ENCODE results near the gene CXXC4. TPM values are rescaled to one million over a fixed set of nuclear protein-coding genes. Genes with fewer than 3 reads are reported as not detected.

Gene CXXC4
- polyA plus RNA-seq, 2 of the 4 experiments (the other 2 are of a cell fraction) = 0.03 to 0.93 TPM

DNA sequence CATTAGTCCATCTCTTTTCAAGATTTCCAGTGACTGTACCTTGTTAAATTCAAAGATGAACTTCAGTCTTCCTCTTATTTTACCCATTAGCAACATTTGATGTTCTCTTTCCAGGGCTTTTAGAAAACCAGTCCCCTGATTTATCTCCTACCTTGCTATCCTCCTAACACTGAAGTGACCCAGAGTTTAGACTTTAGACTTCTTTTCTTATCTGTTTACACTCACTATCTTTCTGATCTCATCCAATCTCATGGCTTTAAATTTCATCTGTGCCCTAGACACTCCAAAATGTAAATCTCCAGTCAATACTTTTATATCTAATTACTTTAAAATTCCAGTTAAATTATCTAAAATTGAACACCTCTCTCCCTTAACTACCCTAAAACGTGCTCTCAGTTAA lies 13.5 kb upstream of the CXXC4 start (continued):
- TF ChIP-seq CHD4 (IDR thresholded peaks at IDR 0.05; ENCODE audit: borderline replicate concordance) = no peak
- TF ChIP-seq SMC3 (IDR thresholded peaks at IDR 0.05) = no peak
- no peak for TF ChIP-seq RFX5 (IDR thresholded peaks at IDR 0.05)

DNA sequence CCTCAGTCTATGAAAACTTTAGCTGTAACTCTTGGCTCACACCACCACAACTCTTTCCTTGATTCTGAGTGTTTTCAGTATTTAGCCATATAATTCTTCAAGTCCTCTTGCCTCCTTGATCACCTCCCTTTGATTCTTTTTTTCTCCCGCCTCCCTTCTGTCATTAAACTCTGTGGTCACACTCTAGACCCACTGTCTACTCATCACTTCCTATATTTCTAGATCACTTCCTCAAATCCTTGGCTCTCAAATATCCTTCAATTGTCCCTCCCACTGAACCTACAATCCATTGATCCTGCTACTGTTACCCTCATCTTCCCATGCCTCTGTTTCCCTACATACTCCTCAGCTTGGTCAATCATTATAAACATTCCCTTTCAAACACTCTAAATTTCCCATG lies 12.4 kb upstream of the CXXC4 start:
- 36% methylated on average over 1 of the region's 1 CpG for WGBS (ENCODE audit: missing lambda C conversion rate)
- POLR2A ChIA-PET = no interaction called here
- H3K4me1 ChIP-seq = no peaks in the 10 kb centered on the region
- CTCF ChIA-PET = no interaction called here
- ATAC-seq (no peak), FAIRE-seq (no peak), DNase-seq (ENCODE audit: low read depth in 1 of 2, low spot score in 1 of 2) (no peak)
- no peaks in the 10 kb centered on the region for H3K9me3 ChIP-seq
- TF ChIP-seq, protein P1, sequence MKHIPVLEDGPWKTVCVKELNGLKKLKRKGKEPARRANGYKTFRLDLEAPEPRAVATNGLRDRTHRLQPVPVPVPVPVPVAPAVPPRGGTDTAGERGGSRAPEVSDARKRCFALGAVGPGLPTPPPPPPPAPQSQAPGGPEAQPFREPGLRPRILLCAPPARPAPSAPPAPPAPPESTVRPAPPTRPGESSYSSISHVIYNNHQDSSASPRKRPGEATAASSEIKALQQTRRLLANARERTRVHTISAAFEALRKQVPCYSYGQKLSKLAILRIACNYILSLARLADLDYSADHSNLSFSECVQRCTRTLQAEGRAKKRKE (CRISPR knock-in tag; IDR thresholded peaks at IDR 0.05; ENCODE audit: low read depth) = no peak
- TF ChIP-seq, protein P2, sequence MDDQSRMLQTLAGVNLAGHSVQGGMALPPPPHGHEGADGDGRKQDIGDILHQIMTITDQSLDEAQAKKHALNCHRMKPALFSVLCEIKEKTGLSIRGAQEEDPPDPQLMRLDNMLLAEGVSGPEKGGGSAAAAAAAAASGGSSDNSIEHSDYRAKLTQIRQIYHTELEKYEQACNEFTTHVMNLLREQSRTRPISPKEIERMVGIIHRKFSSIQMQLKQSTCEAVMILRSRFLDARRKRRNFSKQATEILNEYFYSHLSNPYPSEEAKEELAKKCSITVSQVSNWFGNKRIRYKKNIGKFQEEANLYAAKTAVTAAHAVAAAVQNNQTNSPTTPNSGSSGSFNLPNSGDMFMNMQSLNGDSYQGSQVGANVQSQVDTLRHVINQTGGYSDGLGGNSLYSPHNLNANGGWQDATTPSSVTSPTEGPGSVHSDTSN (IDR thresholded peaks at IDR 0.05) = no peak
- TF ChIP-seq HOXB5 (CRISPR knock-in tag; IDR thresholded peaks at IDR 0.05) (no peak), KDM1A (IDR thresholded peaks at IDR 0.05; ENCODE audit: low read depth) (no peak), CHD2 (IDR thresholded peaks at IDR 0.05; ENCODE audit: low read length, partially characterized antibody) (no peak)
- no peak overlapping the region for H3K4me2 ChIP-seq
- H3K27ac ChIP-seq = no peak overlapping the region
- no peak overlapping the region for H3K4me3 ChIP-seq

DNA sequence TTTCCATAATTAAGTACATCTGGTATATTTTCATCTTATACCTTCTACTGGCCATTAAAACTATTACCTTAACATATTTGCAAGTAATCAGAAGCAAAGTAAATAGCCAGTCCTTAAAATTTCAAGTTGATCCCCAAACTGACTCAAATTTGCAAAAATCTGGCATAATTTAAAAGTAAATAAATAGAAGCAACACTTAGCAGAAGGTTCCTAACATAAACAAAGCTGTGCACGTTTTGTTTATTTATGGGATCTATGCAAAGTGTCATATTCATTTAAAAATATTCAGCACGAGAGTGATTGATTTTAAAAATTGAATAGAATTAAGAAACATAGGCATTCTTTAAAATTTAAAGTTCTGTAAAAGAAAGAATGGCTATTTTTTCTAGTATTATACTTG lies 9.8 kb upstream of the CXXC4 start:
- Histone ChIP-seq H3K4me1 (no peaks in the 10 kb centered on the region), H3K4me2 (no peak overlapping the region), H3K4me3 (no peak overlapping the region), H3K27ac (no peak overlapping the region), H3K9me3 (no peaks in the 10 kb centered on the region)
- ChIA-PET CTCF (no interaction called here), POLR2A (no interaction called here)
- no peak for ATAC-seq
- no peak for FAIRE-seq
- no peak for TF ChIP-seq NR3C1 (IDR thresholded peaks at IDR 0.05)
- TF ChIP-seq EHMT2 (IDR thresholded peaks at IDR 0.05; ENCODE audit: low read depth) = no peak
- TF ChIP-seq HOXA7 (CRISPR knock-in tag; IDR thresholded peaks at IDR 0.05) = no peak
- no peak for TF ChIP-seq HDAC2 (IDR thresholded peaks at IDR 0.05)
- no peak for TF ChIP-seq CHD4 (IDR thresholded peaks at IDR 0.05; ENCODE audit: borderline replicate concordance)
- no peak for TF ChIP-seq JUNB (IDR thresholded peaks at IDR 0.05)
- no peak for TF ChIP-seq NPAS2 (CRISPR knock-in tag; IDR thresholded peaks at IDR 0.05; ENCODE audit: borderline replicate concordance)
- no peak for TF ChIP-seq CBX2 (IDR thresholded peaks at IDR 0.05; ENCODE audit: borderline replicate concordance, low read depth)
- TF ChIP-seq MYC (IDR thresholded peaks at IDR 0.05; ENCODE audit: borderline replicate concordance, low read length) = no peak
- TF ChIP-seq, protein P3, sequence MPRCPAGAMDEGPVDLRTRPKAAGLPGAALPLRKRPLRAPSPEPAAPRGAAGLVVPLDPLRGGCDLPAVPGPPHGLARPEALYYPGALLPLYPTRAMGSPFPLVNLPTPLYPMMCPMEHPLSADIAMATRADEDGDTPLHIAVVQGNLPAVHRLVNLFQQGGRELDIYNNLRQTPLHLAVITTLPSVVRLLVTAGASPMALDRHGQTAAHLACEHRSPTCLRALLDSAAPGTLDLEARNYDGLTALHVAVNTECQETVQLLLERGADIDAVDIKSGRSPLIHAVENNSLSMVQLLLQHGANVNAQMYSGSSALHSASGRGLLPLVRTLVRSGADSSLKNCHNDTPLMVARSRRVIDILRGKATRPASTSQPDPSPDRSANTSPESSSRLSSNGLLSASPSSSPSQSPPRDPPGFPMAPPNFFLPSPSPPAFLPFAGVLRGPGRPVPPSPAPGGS (IDR thresholded peaks at IDR 0.05) = no peak
- TF ChIP-seq FOSL2 (IDR thresholded peaks at IDR 0.05) = no peak
- no peak for TF ChIP-seq FOSL2 (CRISPR knock-in tag; IDR thresholded peaks at IDR 0.05)
- TF ChIP-seq FOSB (CRISPR knock-in tag; IDR thresholded peaks at IDR 0.05) = no peak
- TF ChIP-seq ZC3H11A (IDR thresholded peaks at IDR 0.05) = no peak
- TF ChIP-seq, protein P2 (IDR thresholded peaks at IDR 0.05) = no peak
- 6% methylated on average over 2 of the region's 2 CpGs for WGBS (ENCODE audit: missing lambda C conversion rate)
- no peak for DNase-seq (ENCODE audit: low read depth in 1 of 2, low spot score in 1 of 2)
